ENCODE results near the gene ZBTB7B.

DNA sequence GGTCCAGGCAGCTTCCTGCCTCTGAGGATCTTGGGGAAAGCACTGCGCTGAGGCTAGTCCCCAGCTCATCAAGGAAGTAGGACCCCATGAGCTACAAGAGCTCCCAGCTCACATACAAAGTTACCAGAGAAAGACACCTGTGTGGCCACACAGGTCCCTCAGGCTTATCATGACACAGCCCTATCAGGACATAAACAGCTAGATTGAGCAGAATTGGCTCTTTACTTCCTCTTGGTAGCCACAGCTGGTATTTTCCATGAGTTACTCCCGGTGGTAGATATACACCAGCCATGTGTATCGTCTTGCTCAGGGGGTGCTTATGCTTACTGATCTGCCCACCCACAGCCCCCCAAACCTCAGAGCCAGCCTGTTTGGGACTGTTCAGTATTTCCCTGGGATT, 8.0 kb upstream of the ZBTB7B start:
- TF ChIP-seq, protein P1, sequence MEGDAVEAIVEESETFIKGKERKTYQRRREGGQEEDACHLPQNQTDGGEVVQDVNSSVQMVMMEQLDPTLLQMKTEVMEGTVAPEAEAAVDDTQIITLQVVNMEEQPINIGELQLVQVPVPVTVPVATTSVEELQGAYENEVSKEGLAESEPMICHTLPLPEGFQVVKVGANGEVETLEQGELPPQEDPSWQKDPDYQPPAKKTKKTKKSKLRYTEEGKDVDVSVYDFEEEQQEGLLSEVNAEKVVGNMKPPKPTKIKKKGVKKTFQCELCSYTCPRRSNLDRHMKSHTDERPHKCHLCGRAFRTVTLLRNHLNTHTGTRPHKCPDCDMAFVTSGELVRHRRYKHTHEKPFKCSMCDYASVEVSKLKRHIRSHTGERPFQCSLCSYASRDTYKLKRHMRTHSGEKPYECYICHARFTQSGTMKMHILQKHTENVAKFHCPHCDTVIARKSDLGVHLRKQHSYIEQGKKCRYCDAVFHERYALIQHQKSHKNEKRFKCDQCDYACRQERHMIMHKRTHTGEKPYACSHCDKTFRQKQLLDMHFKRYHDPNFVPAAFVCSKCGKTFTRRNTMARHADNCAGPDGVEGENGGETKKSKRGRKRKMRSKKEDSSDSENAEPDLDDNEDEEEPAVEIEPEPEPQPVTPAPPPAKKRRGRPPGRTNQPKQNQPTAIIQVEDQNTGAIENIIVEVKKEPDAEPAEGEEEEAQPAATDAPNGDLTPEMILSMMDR (IDR thresholded peaks at IDR 0.05), result no peak
- TF ChIP-seq POLR2A (IDR thresholded peaks at IDR 0.05) (no peak), POLR2AphosphoS5 (IDR thresholded peaks at IDR 0.05; ENCODE audit: insufficient read depth in 1 of 2, low read depth in 1 of 2) (no peak)
